Measurements from ENCODE around the gene OPCML. TPM values are rescaled to one million over a fixed set of nuclear protein-coding genes. Genes with fewer than 3 reads are reported as not detected.

OPCML gene
- polyA plus RNA-seq, 3 donors = not detected

- no peaks in the 10 kb centered on the region for H3K27me3 ChIP-seq (ENCODE audit: control insufficient read depth in 2 of 2, insufficient read depth in 2 of 2, low read length in 2 of 2)
- no peak for TF ChIP-seq CTCF (IDR thresholded peaks at IDR 0.05)
- no peak overlapping the region for H3K9ac ChIP-seq (ENCODE audit: insufficient read depth, low read length, poor library complexity, severe bottlenecking)
- H3K79me2 ChIP-seq (ENCODE audit: insufficient read depth, low read length) = no peaks in the 10 kb centered on the region
- H3K36me3 ChIP-seq (replicated peaks in 1 of 2; ENCODE audit: control insufficient read depth in 1 of 2, insufficient read depth in 2 of 2, low read length in 2 of 2) = no peaks in the 10 kb centered on the region
- H3K4me3 ChIP-seq (replicated peaks in 1 of 3; ENCODE audit: low read depth in 2 of 3, low read length in 3 of 3) = no peak overlapping the region
- Mint-ChIP-seq H3K4me1 (no peaks in the 10 kb centered on the region), H3K9me3 (peaks cover 0 to 5% (median 2%) of the 10 kb centered on the region in 7 donors), H3K27ac (no peak overlapping the region), H3K4me3 (no peak overlapping the region), H3K36me3 (no peaks in the 10 kb centered on the region), H3K27me3 (ENCODE audit: low read depth in 3 of 3) (peaks cover 0 to 3% (median 2%) of the 10 kb centered on the region in 3 donors)
- no peak for DNase-seq
- no peak overlapping the region for H3K27ac ChIP-seq (ENCODE audit: low read depth in 1 of 2, low read length in 2 of 2)
- no peak overlapping the region for H2AFZ ChIP-seq (ENCODE audit: insufficient read depth, low read depth, low read length, poor library complexity, severe bottlenecking)
- 100% methylated on average over 2 of the region's 5 CpGs for WGBS (ENCODE audit: insufficient coverage)
- peaks cover 0 to 6% of the 10 kb centered on the region in 2 donors for H3K9me3 ChIP-seq (replicated peaks in 1 of 2; ENCODE audit: control insufficient read depth in 1 of 2, insufficient read depth in 1 of 2, low read length in 2 of 2)
- no peaks in the 10 kb centered on the region for H3K4me1 ChIP-seq (ENCODE audit: control insufficient read depth in 1 of 2, insufficient read depth in 2 of 2, low read length in 2 of 2)
- intact Hi-C loops (cut with micrococcal nuclease) = no loop called here
- H3K4me2 ChIP-seq (replicated peaks; ENCODE audit: extremely low read depth, low read length, poor library complexity, severe bottlenecking) = no peak overlapping the region
- H4K20me1 ChIP-seq (ENCODE audit: insufficient read depth, low read length) = no peaks in the 10 kb centered on the region
Measured at GRCh38 chr11:132746305-132746704, 786.0 kb downstream of the OPCML start.

GRCh38 chr11:132745306-132745705 lies 787.0 kb downstream of the OPCML start:
- Mint-ChIP-seq H3K27me3 (ENCODE audit: low read depth in 3 of 3) (peaks cover 0 to 2% (median 0%) of the 10 kb centered on the region in 3 donors), H3K9me3 (peaks cover 0 to 5% (median 2%) of the 10 kb centered on the region in 7 donors), H3K4me1 (no peaks in the 10 kb centered on the region), H3K27ac (no peak overlapping the region), H3K36me3 (no peaks in the 10 kb centered on the region), H3K4me3 (no peak overlapping the region)
- Histone ChIP-seq H2AFZ (ENCODE audit: insufficient read depth, low read depth, low read length, poor library complexity, severe bottlenecking) (no peak overlapping the region), H4K20me1 (ENCODE audit: insufficient read depth, low read length) (no peaks in the 10 kb centered on the region), H3K27me3 (ENCODE audit: control insufficient read depth in 2 of 2, insufficient read depth in 2 of 2, low read length in 2 of 2) (no peaks in the 10 kb centered on the region), H3K36me3 (replicated peaks in 1 of 2; ENCODE audit: control insufficient read depth in 1 of 2, insufficient read depth in 2 of 2, low read length in 2 of 2) (no peaks in the 10 kb centered on the region), H3K27ac (ENCODE audit: low read depth in 1 of 2, low read length in 2 of 2) (no peak overlapping the region), H3K4me1 (ENCODE audit: control insufficient read depth in 1 of 2, insufficient read depth in 2 of 2, low read length in 2 of 2) (no peaks in the 10 kb centered on the region), H3K9me3 (replicated peaks in 1 of 2; ENCODE audit: control insufficient read depth in 1 of 2, insufficient read depth in 1 of 2, low read length in 2 of 2) (peaks cover 0 to 6% of the 10 kb centered on the region in 2 donors), H3K4me2 (replicated peaks; ENCODE audit: extremely low read depth, low read length, poor library complexity, severe bottlenecking) (no peak overlapping the region), H3K9ac (ENCODE audit: insufficient read depth, low read length, poor library complexity, severe bottlenecking) (no peak overlapping the region), H3K79me2 (ENCODE audit: insufficient read depth, low read length) (no peaks in the 10 kb centered on the region), H3K4me3 (replicated peaks in 1 of 3; ENCODE audit: low read depth in 2 of 3, low read length in 3 of 3) (no peak overlapping the region)
- no CpG with 5 or more reads among the region's 1 CpG for WGBS (ENCODE audit: insufficient coverage)
- DNase-seq = no peak
- no peak for TF ChIP-seq CTCF (IDR thresholded peaks at IDR 0.05)
- intact Hi-C loops (cut with micrococcal nuclease) = no loop called here
